Vagina (tissue), 2 donors: ENCODE results near the gene CBX6.

Experiments
- CTCF ChIP-seq, 3 experiments: fragments of 450-650 bp in 2 of 3; fragments of 200-600 bp in 1 of 3; sonication (generic) in 1 of 3; IDR thresholded peaks; one replicate each; pipeline ENCODE4 v1.5.1; 2017 to 2019; ENCODE audit warnings: antibody characterized with exemption in 3 of 3, mild to moderate bottlenecking in 2 of 3, moderate library complexity in 2 of 3
- POLR2AphosphoS5 ChIP-seq, 2 donors: sonication (generic); formaldehyde crosslinking; IDR thresholded peaks; one replicate each; pipeline ENCODE4 v1.9.0; 2017; ENCODE audit warnings: antibody characterized with exemption in 2 of 2, mild to moderate bottlenecking in 2 of 2, low read depth in 1 of 2; ENCODE audit not compliant: insufficient read depth in 1 of 2

- TF ChIP-seq POLR2AphosphoS5 (IDR thresholded peaks at IDR 0.05; ENCODE audit: insufficient read depth in 1 of 2, low read depth in 1 of 2): no peak
- TF ChIP-seq CTCF (IDR thresholded peaks at IDR 0.05): no peak
Observed at GRCh38 chr22:38869663-38870062, 2.4 kb downstream of the CBX6 start.
